ENCODE measurements around the gene AP3S2. TPM values are rescaled to one million over a fixed set of nuclear protein-coding genes. Genes with fewer than 3 reads are reported as not detected.

Gene AP3S2
- polyA plus RNA-seq, 3 donors: 30.8 to 41.2 (median 32.4) TPM

DNA sequence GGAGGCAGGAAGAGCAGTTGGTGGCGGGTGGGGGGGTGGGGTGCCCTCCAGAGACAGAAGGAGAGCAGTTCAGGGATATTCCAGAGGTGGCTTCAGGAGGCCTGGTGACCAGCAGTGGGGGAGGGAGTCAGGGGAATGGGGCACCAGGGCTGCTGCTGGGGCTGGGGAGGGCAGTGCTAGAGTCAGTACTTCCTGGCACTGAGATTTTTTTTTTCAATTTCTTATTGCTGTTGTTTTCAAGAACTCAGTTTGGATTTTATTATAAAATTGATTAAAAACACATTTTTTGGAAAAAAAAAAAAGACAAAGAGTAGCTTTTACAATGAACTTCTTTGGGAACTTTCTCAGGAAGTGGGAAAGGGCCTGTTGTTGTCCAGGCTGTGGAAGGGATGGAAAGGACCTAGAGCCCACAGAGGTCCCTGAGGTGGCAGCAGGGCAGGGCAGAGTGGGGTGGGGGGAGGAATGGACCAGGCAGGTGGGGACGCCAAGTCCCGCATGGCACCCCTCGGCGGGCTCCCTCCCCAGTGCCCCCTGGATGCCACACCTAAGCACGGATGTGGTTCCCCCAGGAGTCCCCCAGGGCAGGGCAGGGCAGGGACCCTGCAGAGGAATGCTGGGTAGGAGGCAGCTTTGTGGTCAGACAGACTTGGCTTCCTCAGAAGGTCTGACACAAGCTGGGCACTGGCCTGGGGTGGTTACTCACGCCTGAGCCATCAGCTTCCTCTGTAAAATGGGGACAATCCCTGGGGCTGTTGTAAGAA, 70.7 kb downstream of the AP3S2 start:
- Histone ChIP-seq H3K27me3 (ENCODE audit: control insufficient read depth in 2 of 2, insufficient read depth in 2 of 2, low read length in 2 of 2) (no peaks in the 10 kb centered on the region), H4K20me1 (ENCODE audit: insufficient read depth, low read length) (no peaks in the 10 kb centered on the region), H3K79me2 (ENCODE audit: insufficient read depth, low read length) (no peaks in the 10 kb centered on the region), H3K27ac (ENCODE audit: low read depth in 1 of 2, low read length in 2 of 2) (peak overlapping the region; percentile 82 to 93), H3K9ac (ENCODE audit: insufficient read depth, low read length, poor library complexity, severe bottlenecking) (peak overlapping the region; percentile 72), H3K36me3 (replicated peaks in 1 of 2; ENCODE audit: control insufficient read depth in 1 of 2, insufficient read depth in 2 of 2, low read length in 2 of 2) (no peaks in the 10 kb centered on the region), H3K4me3 (replicated peaks in 1 of 3; ENCODE audit: low read depth in 2 of 3, low read length in 3 of 3) (no peak overlapping the region), H3K4me1 (ENCODE audit: control insufficient read depth in 1 of 2, insufficient read depth in 2 of 2, low read length in 2 of 2) (peaks cover 77 to 82% of the 10 kb centered on the region in 2 donors), H3K9me3 (replicated peaks in 1 of 2; ENCODE audit: control insufficient read depth in 1 of 2, insufficient read depth in 1 of 2, low read length in 2 of 2) (no peaks in the 10 kb centered on the region), H3K4me2 (replicated peaks; ENCODE audit: extremely low read depth, low read length, poor library complexity, severe bottlenecking) (peak overlapping the region; percentile 26), H2AFZ (ENCODE audit: insufficient read depth, low read depth, low read length, poor library complexity, severe bottlenecking) (no peak overlapping the region)
- peaks cover 0 to 3% (median 1%) of the 10 kb centered on the region in 3 donors for H3K27me3 Mint-ChIP-seq (ENCODE audit: low read depth in 3 of 3)
- peak; percentile 76 to 92 (median 91) for DNase-seq
- peaks cover 0 to 2% (median 0%) of the 10 kb centered on the region in 7 donors for H3K9me3 Mint-ChIP-seq
- H3K36me3 Mint-ChIP-seq: peaks cover 4 to 10% of the 10 kb centered on the region in 2 donors
- no peak overlapping the region for H3K4me3 Mint-ChIP-seq
- peaks cover 76% of the 10 kb centered on the region for H3K4me1 Mint-ChIP-seq
- no peak for TF ChIP-seq CTCF (IDR thresholded peaks at IDR 0.05)
- peak overlapping the region; percentile 96 to 100 (median 99) for H3K27ac Mint-ChIP-seq
- 28% methylated on average over 4 of the region's 7 CpGs for WGBS (ENCODE audit: insufficient coverage)
- intact Hi-C loops (cut with micrococcal nuclease): loop anchor here in 1 of 2 donors (2.0 kb wide), 1 partner anchor 14 kb away; no protein-coding TSS in a partner anchor

- Histone ChIP-seq H2AFZ (ENCODE audit: insufficient read depth, low read depth, low read length, poor library complexity, severe bottlenecking) (no peak overlapping the region), H3K79me2 (ENCODE audit: insufficient read depth, low read length) (no peaks in the 10 kb centered on the region), H3K27ac (ENCODE audit: low read depth in 1 of 2, low read length in 2 of 2) (peak overlapping the region in 1 of 2 donors; percentile 93), H3K9me3 (replicated peaks in 1 of 2; ENCODE audit: control insufficient read depth in 1 of 2, insufficient read depth in 1 of 2, low read length in 2 of 2) (no peaks in the 10 kb centered on the region), H3K4me1 (ENCODE audit: control insufficient read depth in 1 of 2, insufficient read depth in 2 of 2, low read length in 2 of 2) (peaks cover 72 to 76% of the 10 kb centered on the region in 2 donors), H3K36me3 (replicated peaks in 1 of 2; ENCODE audit: control insufficient read depth in 1 of 2, insufficient read depth in 2 of 2, low read length in 2 of 2) (no peaks in the 10 kb centered on the region), H4K20me1 (ENCODE audit: insufficient read depth, low read length) (no peaks in the 10 kb centered on the region), H3K9ac (ENCODE audit: insufficient read depth, low read length, poor library complexity, severe bottlenecking) (peak overlapping the region; percentile 57), H3K27me3 (ENCODE audit: control insufficient read depth in 2 of 2, insufficient read depth in 2 of 2, low read length in 2 of 2) (no peaks in the 10 kb centered on the region), H3K4me2 (replicated peaks; ENCODE audit: extremely low read depth, low read length, poor library complexity, severe bottlenecking) (peak overlapping the region; percentile 1), H3K4me3 (replicated peaks in 1 of 3; ENCODE audit: low read depth in 2 of 3, low read length in 3 of 3) (no peak overlapping the region)
- peak overlapping the region; percentile 96 to 100 (median 99) for H3K27ac Mint-ChIP-seq
- no peak for DNase-seq
- no peak overlapping the region for H3K4me3 Mint-ChIP-seq
- peaks cover 0 to 2% (median 1%) of the 10 kb centered on the region in 3 donors for H3K27me3 Mint-ChIP-seq (ENCODE audit: low read depth in 3 of 3)
- no peak for TF ChIP-seq CTCF (IDR thresholded peaks at IDR 0.05)
- peaks cover 4 to 8% of the 10 kb centered on the region in 2 donors for H3K36me3 Mint-ChIP-seq
- peaks cover 0 to 1% (median 0%) of the 10 kb centered on the region in 7 donors for H3K9me3 Mint-ChIP-seq
- H3K4me1 Mint-ChIP-seq: peaks cover 71% of the 10 kb centered on the region
- 94% methylated on average over 5 of the region's 5 CpGs for WGBS (ENCODE audit: insufficient coverage)
- intact Hi-C loops (cut with micrococcal nuclease): loop anchor here in 1 of 2 donors (2.0 kb wide), 1 partner anchor 14 kb away; no protein-coding TSS in a partner anchor
These were observed 71.2 kb downstream of the AP3S2 start for GRCh38 chr15:89822611-89822950.
